Astrocyte of the spinal cord (primary cell): ENCODE results near the gene ARID5B.

Source experiments
- DNase-seq: peaks from one replicate; pipeline ENCODE4 v3.0.0; 2011; ENCODE audit warnings: low read depth, low spot score
- H3K4me3 ChIP-seq: 2 replicates; pipeline ENCODE4 v1.5.1; 2011; ENCODE audit warnings: low read depth, mild to moderate bottlenecking, low read length, moderate library complexity
- in situ Hi-C: cut with HindIII; loops from 2 replicates; pipeline ENCODE4 v1.10.0; 2017; ENCODE audit warnings: low sequenced_read_pairs
- TF ChIP-seq, protein P1 (sequence below): IDR thresholded peaks from 2 replicates; pipeline ENCODE4 v1.5.1; 2012; ENCODE audit warnings: low read depth, mild to moderate bottlenecking, low read length, inconsistent platforms

Gene ARID5B

DNA sequence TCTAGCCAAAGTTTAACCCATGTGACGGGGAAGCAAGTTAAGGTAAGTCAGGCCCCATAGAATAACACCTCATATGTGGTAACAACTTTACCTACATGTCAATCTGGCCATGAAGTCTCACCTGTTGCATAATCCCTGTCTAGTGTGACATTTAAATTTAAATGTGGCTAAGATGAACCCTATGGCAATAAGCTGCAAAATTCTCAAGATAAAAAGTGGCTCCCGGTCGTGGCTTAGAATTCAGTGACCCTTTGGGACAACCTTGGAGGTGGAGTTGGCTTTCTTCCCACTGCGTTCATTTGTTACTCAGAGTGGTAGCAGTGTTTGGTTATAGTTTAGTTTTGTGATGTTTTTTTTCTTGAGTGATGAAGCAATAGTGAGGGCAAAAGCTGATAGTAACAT lies 90.6 kb downstream of the ARID5B start:
- in situ Hi-C loops = no loop called here
- DNase-seq = no peak
- H3K4me3 ChIP-seq = no peak overlapping the region
- TF ChIP-seq, protein P1, sequence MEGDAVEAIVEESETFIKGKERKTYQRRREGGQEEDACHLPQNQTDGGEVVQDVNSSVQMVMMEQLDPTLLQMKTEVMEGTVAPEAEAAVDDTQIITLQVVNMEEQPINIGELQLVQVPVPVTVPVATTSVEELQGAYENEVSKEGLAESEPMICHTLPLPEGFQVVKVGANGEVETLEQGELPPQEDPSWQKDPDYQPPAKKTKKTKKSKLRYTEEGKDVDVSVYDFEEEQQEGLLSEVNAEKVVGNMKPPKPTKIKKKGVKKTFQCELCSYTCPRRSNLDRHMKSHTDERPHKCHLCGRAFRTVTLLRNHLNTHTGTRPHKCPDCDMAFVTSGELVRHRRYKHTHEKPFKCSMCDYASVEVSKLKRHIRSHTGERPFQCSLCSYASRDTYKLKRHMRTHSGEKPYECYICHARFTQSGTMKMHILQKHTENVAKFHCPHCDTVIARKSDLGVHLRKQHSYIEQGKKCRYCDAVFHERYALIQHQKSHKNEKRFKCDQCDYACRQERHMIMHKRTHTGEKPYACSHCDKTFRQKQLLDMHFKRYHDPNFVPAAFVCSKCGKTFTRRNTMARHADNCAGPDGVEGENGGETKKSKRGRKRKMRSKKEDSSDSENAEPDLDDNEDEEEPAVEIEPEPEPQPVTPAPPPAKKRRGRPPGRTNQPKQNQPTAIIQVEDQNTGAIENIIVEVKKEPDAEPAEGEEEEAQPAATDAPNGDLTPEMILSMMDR = no peak

DNA sequence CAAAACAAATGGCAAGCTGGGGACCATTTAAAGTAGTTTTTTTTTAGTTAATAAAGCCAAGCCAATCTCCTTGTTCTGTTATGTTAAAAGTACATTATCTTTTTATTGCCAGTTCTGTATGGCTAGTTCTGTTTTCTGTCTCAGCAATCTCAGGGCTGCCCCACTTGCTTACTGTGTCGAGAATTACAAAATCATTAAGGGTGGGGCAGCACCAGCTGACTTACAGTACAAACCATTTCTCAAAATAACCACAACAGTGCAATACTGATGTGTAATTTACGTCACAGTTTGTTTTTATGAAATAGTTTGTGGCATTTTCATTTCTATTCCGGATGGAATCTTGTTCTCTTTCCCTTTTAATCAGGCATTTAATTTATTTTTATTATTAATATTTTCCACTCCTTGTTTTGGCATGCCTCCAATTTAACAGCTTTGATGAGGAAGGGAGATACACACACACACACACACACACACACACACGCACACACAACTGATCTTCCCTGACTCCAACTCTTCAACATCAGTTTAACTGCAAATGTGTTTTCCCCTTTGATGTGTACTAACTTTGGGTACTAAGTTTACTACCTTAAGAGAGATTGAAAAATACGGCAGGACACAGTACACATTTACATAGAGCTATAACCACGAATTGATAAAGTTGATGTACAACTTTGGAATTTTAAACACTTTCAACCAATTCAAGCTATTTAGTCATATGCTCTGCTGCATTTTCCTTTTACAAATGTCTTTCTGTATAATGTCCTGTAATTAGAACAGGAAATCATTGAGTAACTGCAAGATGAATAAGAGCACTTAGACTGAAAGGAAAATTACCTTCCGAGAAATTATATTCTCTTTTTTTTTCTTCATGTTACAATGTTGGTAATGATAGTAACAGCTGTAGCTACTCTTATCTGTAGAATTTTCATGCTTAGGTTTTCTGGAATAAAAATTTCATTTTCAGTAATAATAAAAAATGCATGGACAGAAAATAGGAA lies 91.5 kb downstream of the ARID5B start:
- peak; percentile 90 for DNase-seq
- H3K4me3 ChIP-seq = no peak overlapping the region
- in situ Hi-C loops = no loop called here
- TF ChIP-seq, protein P1 = no peak

DNA sequence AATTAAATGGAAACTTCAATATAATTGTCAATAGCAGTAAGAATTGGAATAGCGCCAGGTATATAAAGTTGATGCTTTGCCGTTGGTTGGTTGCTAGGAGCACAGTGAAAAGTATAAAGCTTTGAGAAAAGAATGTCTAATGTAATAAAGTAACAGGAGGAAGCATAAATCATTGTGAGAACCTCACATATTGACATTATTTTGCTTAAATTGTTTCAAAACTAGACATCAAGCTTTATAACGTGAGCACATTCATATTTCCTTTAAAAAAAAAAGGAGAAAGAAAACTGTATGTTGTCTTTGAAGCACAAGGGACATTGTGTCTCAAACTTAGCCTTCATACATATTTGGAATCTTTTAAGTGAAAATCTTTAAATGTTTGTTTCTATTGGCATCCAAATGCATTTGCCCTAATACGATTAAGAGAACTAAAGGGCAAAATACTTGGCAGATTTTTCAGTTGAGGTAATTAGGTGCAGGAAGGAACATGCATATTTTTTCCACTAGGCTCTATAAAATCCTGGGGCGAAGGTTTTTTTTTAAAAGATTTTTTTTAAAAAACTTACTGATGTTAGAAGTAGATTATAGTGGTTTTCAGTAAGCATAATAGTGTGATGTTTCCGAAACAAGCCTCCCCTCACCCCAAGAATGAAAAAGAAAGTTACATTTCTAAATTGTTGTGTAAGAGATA lies 92.4 kb downstream of the ARID5B start:
- DNase-seq = peak; percentile 71
- no peak overlapping the region for H3K4me3 ChIP-seq
- TF ChIP-seq, protein P1 = no peak
- in situ Hi-C loops = no loop called here

DNA sequence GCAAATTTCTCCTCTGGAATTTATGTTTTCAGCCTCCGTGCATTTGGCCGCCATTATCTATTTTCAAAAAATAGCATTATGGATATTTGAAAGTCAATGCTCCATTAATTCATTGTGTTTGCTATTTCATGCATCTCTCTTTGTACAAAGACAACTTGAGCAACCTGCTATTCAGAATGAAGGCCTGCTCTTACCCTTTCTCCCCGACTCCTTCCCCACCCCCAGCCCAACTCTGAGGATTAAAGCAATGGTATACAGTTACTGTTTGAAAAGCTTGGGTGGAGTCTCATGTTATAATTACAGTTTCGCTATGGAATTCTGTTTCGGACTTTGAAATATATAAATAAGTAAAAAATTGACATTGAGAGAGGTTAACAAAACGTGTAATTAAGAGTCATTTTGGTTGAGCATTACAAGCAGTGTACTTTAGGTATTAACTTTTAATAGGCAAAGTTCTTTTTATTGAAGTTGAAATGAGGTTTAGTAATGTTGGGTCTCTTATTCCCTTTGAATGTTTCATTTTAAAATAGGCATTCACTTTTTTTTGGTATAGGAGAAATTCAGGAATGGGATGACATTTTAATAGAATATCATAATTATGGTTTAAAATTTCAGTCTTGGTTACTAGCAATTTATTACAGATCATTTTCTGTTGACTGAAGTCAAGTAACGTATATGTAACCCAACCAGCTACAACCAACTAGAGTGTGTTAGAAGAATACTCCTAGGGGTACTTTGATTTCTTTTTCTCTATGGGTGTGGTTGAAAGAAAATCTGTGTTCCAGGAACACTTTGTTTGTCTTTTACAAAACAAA lies 93.1 kb downstream of the ARID5B start:
- TF ChIP-seq, protein P1 = no peak
- no peak overlapping the region for H3K4me3 ChIP-seq
- DNase-seq = no peak
- in situ Hi-C loops = no loop called here

DNA sequence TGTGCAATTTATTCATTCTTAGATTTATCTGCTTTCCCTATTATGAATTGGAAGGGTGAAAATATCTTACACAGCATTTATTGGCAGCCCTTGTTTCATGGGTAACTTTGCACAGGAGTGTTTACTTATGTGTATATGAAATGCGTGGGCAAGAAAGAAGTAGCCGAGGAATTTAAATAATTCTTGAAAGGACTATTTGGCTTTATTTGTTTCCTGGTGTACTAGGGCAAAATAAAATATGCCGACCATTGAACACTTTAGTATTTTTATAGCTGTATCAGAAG lies 93.7 kb downstream of the ARID5B start:
- DNase-seq = no peak
- in situ Hi-C loops = no loop called here
- TF ChIP-seq, protein P1 = no peak
- H3K4me3 ChIP-seq = no peak overlapping the region

DNA sequence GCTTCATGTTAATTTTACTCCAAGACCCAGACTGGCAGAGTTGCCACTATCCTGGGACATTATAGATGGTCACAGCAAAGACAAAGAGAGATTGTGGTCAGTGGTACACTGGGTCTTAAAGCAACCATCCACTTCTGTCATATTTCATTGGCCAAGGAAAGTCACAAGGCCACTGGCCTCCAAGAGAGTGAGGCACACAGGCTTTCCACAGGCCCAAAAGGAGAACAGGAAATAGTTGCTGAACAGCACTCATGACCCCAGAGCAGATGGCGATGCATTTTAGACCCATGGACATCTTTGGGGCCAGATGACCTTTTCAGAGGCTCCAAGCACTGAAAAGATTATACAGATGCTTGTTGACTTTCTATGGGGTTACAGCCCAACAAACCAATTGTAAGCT lies 97.4 kb downstream of the ARID5B start:
- no peak overlapping the region for H3K4me3 ChIP-seq
- no peak for DNase-seq
- TF ChIP-seq, protein P1 = no peak
- in situ Hi-C loops = no loop called here
